Endothelial cell of umbilical vein (primary cell): ENCODE data around the gene PARD3B. TPM values are rescaled to one million over a fixed set of nuclear protein-coding genes. Genes with fewer than 3 reads are reported as not detected.

Experiments used
- BruUV-seq: library from RNA; stranded (reverse); fragments of 400-500 nt; replicated peaks from 2 replicates; lab custom pipeline; 2021; lab: Mats Ljungman, UMichigan
- CTCF ChIA-PET: fragments of 300-600, 350-600 bp; sonication (Branson Sonifier 250); formaldehyde crosslinking; loops from one replicate; lab custom pipeline; 2021; ENCODE audit warnings: antibody characterized with exemption, inconsistent platforms; lab: Charles Lee
- POLR2A ChIA-PET: fragments of 300-600, 350-600 bp; sonication (Branson Sonifier 250); formaldehyde crosslinking; loops from one replicate; lab custom pipeline; 2021; ENCODE audit warnings: antibody characterized with exemption, inconsistent platforms; lab: Charles Lee
- DNase-seq: peaks from one replicate; pipeline ENCODE4 v3.0.0-alpha.2; 2011; ENCODE audit warnings: low read depth, low spot score
- FAIRE-seq: peaks from 2 replicates; lab custom pipeline; 2011; peaks lifted over from hg19 to GRCh38; lab: Jason Lieb, UNC
- H2AFZ ChIP-seq: 2 replicates; pipeline ENCODE4 v1.6.0; 2012; ENCODE audit warnings: low read depth, low read length, control low read depth, inconsistent platforms
- H3K27ac ChIP-seq: 2 replicates; pipeline ENCODE4 v1.5.1; 2011; ENCODE audit warnings: low read depth, mild to moderate bottlenecking, control low read depth, low read length, moderate library complexity; ENCODE audit not compliant: insufficient read depth
- H3K27me3 ChIP-seq, 2 experiments: 2 replicates each; pipeline versions ENCODE4 v1.6.0 to v1.6.1; 2011; ENCODE audit warnings: low read length in 2 of 2, mixed read lengths in 1 of 2; ENCODE audit not compliant: control insufficient read depth in 2 of 2, insufficient read depth in 2 of 2
- H3K36me3 ChIP-seq, 2 experiments: 2 replicates in 1 of 2; 3 replicates in 1 of 2; pipeline ENCODE4 v1.5.1; 2011; ENCODE audit warnings: low read length in 2 of 2, mild to moderate bottlenecking in 1 of 2, moderate library complexity in 1 of 2; ENCODE audit not compliant: control insufficient read depth in 2 of 2, insufficient read depth in 2 of 2; ENCODE audit errors: extremely low read depth in 1 of 2
- H3K4me1 ChIP-seq: 3 replicates; pipeline ENCODE4 v1.5.1; 2011; ENCODE audit warnings: mild to moderate bottlenecking, low read length; ENCODE audit not compliant: control insufficient read depth, insufficient read depth; ENCODE audit errors: extremely low read depth
- H3K4me2 ChIP-seq: 2 replicates; pipeline ENCODE4 v1.6.1; 2011; ENCODE audit warnings: low read length, control low read depth, mixed read lengths; ENCODE audit not compliant: insufficient read depth
- H3K4me3 ChIP-seq, 3 experiments: fragments of 200-600 bp in 1 of 3; sonication (generic), shearing (Covaris generic) in 1 of 3; replicated peaks in 1 of 3; 2 replicates each; pipeline ENCODE4 v1.5.1; 2011 to 2016; ENCODE audit warnings: control low read depth in 3 of 3, low read length in 3 of 3, mild to moderate bottlenecking in 2 of 3, inconsistent platforms in 1 of 3, low read depth in 1 of 3, moderate library complexity in 1 of 3; ENCODE audit not compliant: insufficient read depth in 1 of 3
- H3K79me2 ChIP-seq: 2 replicates; pipeline ENCODE4 v1.6.0; 2012; ENCODE audit warnings: low read length, inconsistent platforms; ENCODE audit not compliant: control insufficient read depth, insufficient read depth
- H3K9ac ChIP-seq: replicated peaks from 2 replicates; pipeline ENCODE3; 2011; ENCODE audit warnings: low read length, control low read depth; ENCODE audit not compliant: insufficient read depth; ENCODE audit errors: extremely low read depth
- H3K9me1 ChIP-seq: replicated peaks from 3 replicates; pipeline ENCODE4 v1.6.0; 2011; ENCODE audit warnings: mild to moderate bottlenecking, low read length; ENCODE audit not compliant: control insufficient read depth, insufficient read depth; ENCODE audit errors: extremely low read depth
- H3K9me3 ChIP-seq: replicated peaks from 2 replicates; pipeline ENCODE4 v1.5.1; 2012; ENCODE audit warnings: low read length, inconsistent platforms; ENCODE audit not compliant: control insufficient read depth, insufficient read depth
- H4K20me1 ChIP-seq: replicated peaks from 2 replicates; pipeline ENCODE3; 2011; ENCODE audit warnings: mild to moderate bottlenecking, low read length; ENCODE audit not compliant: control insufficient read depth, insufficient read depth; ENCODE audit errors: extremely low read depth
- CTCF ChIP-seq, 2 donors: IDR thresholded peaks; 1 replicate in 1 of 2; 2 replicates in 1 of 2; pipeline ENCODE4 v1.5.1; 2011; ENCODE audit warnings: low read length in 2 of 2, mild to moderate bottlenecking in 2 of 2, moderate library complexity in 2 of 2, control low read depth in 1 of 2, inconsistent platforms in 1 of 2, low read depth in 1 of 2; ENCODE audit not compliant: insufficient read depth in 1 of 2; ENCODE audit errors: extremely low read depth in 1 of 2
- EZH2 ChIP-seq: IDR thresholded peaks from 2 replicates; pipeline ENCODE4 v1.6.1; 2012; ENCODE audit warnings: borderline replicate concordance, low read depth, mild to moderate bottlenecking, moderate library complexity, low read length, inconsistent platforms; ENCODE audit not compliant: severe bottlenecking
- FOS ChIP-seq: IDR thresholded peaks from 2 replicates; pipeline ENCODE4 v1.6.1; 2011; ENCODE audit warnings: mild to moderate bottlenecking, low read length, moderate library complexity, borderline replicate concordance; ENCODE audit not compliant: insufficient read depth
- GATA2 ChIP-seq: IDR thresholded peaks from 2 replicates; pipeline ENCODE4 v1.7.0; 2011; ENCODE audit warnings: low read depth, mild to moderate bottlenecking, moderate library complexity, mixed read lengths, low read length; ENCODE audit not compliant: insufficient read length, insufficient read depth
- JUN ChIP-seq: IDR thresholded peaks from 2 replicates; pipeline ENCODE4 v1.6.1; 2011; ENCODE audit warnings: borderline replicate concordance, low read depth; ENCODE audit not compliant: insufficient read length, insufficient read depth
- MAX ChIP-seq: IDR thresholded peaks from 2 replicates; pipeline ENCODE4 v1.6.1; 2011; ENCODE audit not compliant: insufficient read depth, insufficient read length
- MYC ChIP-seq: IDR thresholded peaks from one replicate; pipeline ENCODE4 v1.6.1; 2011; ENCODE audit warnings: mild to moderate bottlenecking, low read depth, low read length
- dilution Hi-C: fragments of 300-500 bp; cut with MboI; formaldehyde crosslinking; loops from one replicate; pipeline ENCODE4 v1.15.0; 2019; ENCODE audit warnings: low sequenced_read_pairs; ENCODE audit not compliant: extremely low pct_ligation_motif_present
- intact Hi-C: fragments of 100-400 bp; cut with micrococcal nuclease; formaldehyde crosslinking; loops from one replicate; pipeline ENCODE4 v1.10.0; 2022
- polyA plus RNA-seq, 4 experiments: library from polyadenylated mRNA; depleted of rRNA in 3 of 4; stranded (reverse) in 3 of 4; unstranded in 1 of 4; fragments of >200 nt; gene quantifications; 2 replicates each; pipeline versions ENCODE4 v1.2.1 to v1.2.3, GENCODE V29; 2011 to 2012; ENCODE audit warnings: missing spikeins in 1 of 4
- total RNA-seq: library from RNA; stranded (reverse); gene quantifications from 2 replicates; pipeline ENCODE4 v1.2.3, GENCODE V29; 2021

PARD3B gene
- total and polyA plus RNA-seq, 2 donors (not counting 3 experiments of a cell fraction or from before 2014, with no cell fraction given): 2.2 to 30.9 TPM

DNA sequence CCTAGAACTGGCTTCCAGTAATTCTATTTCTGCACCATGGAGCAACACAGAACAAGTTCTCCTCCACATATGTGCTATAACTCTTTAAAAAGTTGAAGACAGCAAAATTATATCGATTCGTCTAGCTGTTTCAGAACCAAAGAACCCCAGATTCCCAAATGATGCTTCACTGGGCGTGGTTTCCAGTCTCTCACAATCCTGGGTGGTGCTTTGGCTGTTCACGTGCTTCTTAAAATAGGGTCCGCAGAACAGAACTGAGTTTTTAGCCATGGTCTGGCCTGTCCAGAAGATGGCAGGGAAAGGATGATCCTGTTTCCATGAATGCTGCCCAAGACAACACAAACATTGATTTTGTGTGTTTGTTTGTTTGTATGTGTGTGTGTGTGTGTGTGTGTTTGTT, 37.6 kb upstream of the PARD3B start:
- H3K27me3 ChIP-seq: no peaks in the 10 kb centered on the region
- intact Hi-C loops: no loop called here
- no peaks in the 10 kb centered on the region for H4K20me1 ChIP-seq
- FAIRE-seq: no peak
- no peaks in the 10 kb centered on the region for H3K9me3 ChIP-seq
- no peak overlapping the region for H3K27ac ChIP-seq
- POLR2A ChIA-PET: no interaction called here
- no peak overlapping the region for H2AFZ ChIP-seq
- H3K4me3 ChIP-seq: no peak overlapping the region
- H3K4me2 ChIP-seq: no peak overlapping the region
- H3K79me2 ChIP-seq: no peaks in the 10 kb centered on the region
- no TSS peak for BruUV-seq
- H3K9me1 ChIP-seq: no peaks in the 10 kb centered on the region
- dilution Hi-C loops: no loop called here
- DNase-seq: no peak
- CTCF ChIA-PET: interaction anchor here (1.5 kb wide), 1 partner anchor 12 kb away, joined by 3 read pairs; no protein-coding TSS in a partner anchor
- H3K9ac ChIP-seq: no peak overlapping the region
- no peaks in the 10 kb centered on the region for H3K4me1 ChIP-seq
- no peaks in the 10 kb centered on the region for H3K36me3 ChIP-seq
- TF ChIP-seq FOS (no peak), EZH2 (no peak), JUN (no peak), CTCF (IDR thresholded peaks at IDR 0.05; ENCODE audit: extremely low read depth in 1 of 2, insufficient read depth in 1 of 2, low read depth in 1 of 2, low read length in 2 of 2) (no peak), MAX (no peak), GATA2 (no peak), MYC (no peak)
